GM21390 (cell line): Measurements from ENCODE around the gene TPRG1L.
A peak's percentile ranks its signal among the peaks of the same experiment; 100 is the strongest.

Experiments used
- ATAC-seq: cut with Tn5 transposase; IDR thresholded peaks from one replicate; pipeline ENCODE4 v1.9.1; 2021; ENCODE audit not compliant: unreplicated experiment

TPRG1L gene

GRCh38 chr1:3660704-3661103 is 35.9 kb downstream of the TPRG1L start:
- no peak for ATAC-seq

GRCh38 chr1:3661631-3662030 is 36.8 kb downstream of the TPRG1L start:
- no peak for ATAC-seq

GRCh38 chr1:3662080-3662671 is 37.4 kb downstream of the TPRG1L start:
- ATAC-seq = no peak

- no peak for ATAC-seq
These were observed 39.3 kb downstream of the TPRG1L start for GRCh38 chr1:3663999-3664699.

GRCh38 chr1:3664700-3665375 is 40.0 kb downstream of the TPRG1L start:
- no peak for ATAC-seq

- no peak for ATAC-seq
These were observed 43.3 kb downstream of the TPRG1L start for GRCh38 chr1:3668148-3668547.

- ATAC-seq = no peak
These were observed 43.9 kb downstream of the TPRG1L start for GRCh38 chr1:3668585-3669300.

- ATAC-seq = no peak
These were observed 44.6 kb downstream of the TPRG1L start for GRCh38 chr1:3669421-3669821.

- ATAC-seq = no peak
These were observed 45.2 kb downstream of the TPRG1L start for GRCh38 chr1:3669971-3670431.

- ATAC-seq = no peak
These were observed 46.0 kb downstream of the TPRG1L start for GRCh38 chr1:3670823-3671265.

GRCh38 chr1:3671371-3672180 is 46.8 kb downstream of the TPRG1L start:
- ATAC-seq = no peak

- no peak for ATAC-seq
These were observed 47.6 kb downstream of the TPRG1L start for GRCh38 chr1:3672231-3672970.

- ATAC-seq = no peak
These were observed 48.2 kb downstream of the TPRG1L start for GRCh38 chr1:3672971-3673361.

GRCh38 chr1:3673381-3674099 is 48.7 kb downstream of the TPRG1L start:
- no peak for ATAC-seq

GRCh38 chr1:3674100-3675094 is 49.6 kb downstream of the TPRG1L start:
- ATAC-seq = no peak

GRCh38 chr1:3675436-3675835 is 50.6 kb downstream of the TPRG1L start:
- ATAC-seq = no peak

- peak; percentile 67 for ATAC-seq
These were observed 52.0 kb downstream of the TPRG1L start for GRCh38 chr1:3676581-3677470.
